SK-N-MC (cell line): ENCODE data around the gene TMEM119.
A peak's percentile ranks its signal among the peaks of the same experiment; 100 is the strongest.

Experiments used
- DNase-seq: peaks from one replicate; pipeline ENCODE4 v3.0.0-alpha.2; 2011; ENCODE audit warnings: low read depth, low spot score
- H3K27ac ChIP-seq: fragments of 200-600 bp; sonication (generic); 2 replicates; pipeline ENCODE4 v1.5.1; 2016; ENCODE audit warnings: mixed run types
- H3K36me3 ChIP-seq: fragments of 200-600 bp; sonication (generic); 2 replicates; pipeline ENCODE4 v1.6.1; 2017; ENCODE audit warnings: antibody characterized with exemption, low read length, mixed read lengths; ENCODE audit not compliant: insufficient read depth
- H3K4me3 ChIP-seq: fragments of 200-600 bp; sonication (generic); 2 replicates; pipeline ENCODE4 v1.5.1; 2016
- H3K9ac ChIP-seq: fragments of 200-600 bp; sonication (generic); 2 replicates; pipeline ENCODE4 v1.8.0; 2017; ENCODE audit warnings: mixed run types, mixed read lengths; ENCODE audit not compliant: insufficient read length
- H3K9me3 ChIP-seq: fragments of 200-600 bp; sonication (generic); 2 replicates; pipeline ENCODE4 v1.6.1; 2017; ENCODE audit warnings: low read depth, mild to moderate bottlenecking, antibody characterized with exemption, low read length, moderate library complexity, mixed read lengths
- EZH2 ChIP-seq: fragments of 200-600 bp; sonication (generic); IDR thresholded peaks from one replicate; pipeline ENCODE4 v1.6.1; 2017; ENCODE audit warnings: antibody characterized with exemption
- FOXP2 ChIP-seq: optimal IDR thresholded peaks from 2 replicates; pipeline ENCODE3; 2011; ENCODE audit warnings: mild to moderate bottlenecking, moderate library complexity; ENCODE audit not compliant: insufficient read depth; ENCODE audit errors: extremely low read length, control extremely low read depth
- POLR2AphosphoS5 ChIP-seq: IDR thresholded peaks from 2 replicates; pipeline ENCODE4 v1.6.1; 2012; ENCODE audit warnings: mild to moderate bottlenecking, low read depth, low read length, borderline replicate concordance

The TMEM119 gene

GRCh38 chr12:108573317-108573716 lies 24.6 kb downstream of the TMEM119 start:
- Histone ChIP-seq H3K9me3 (no peaks in the 10 kb centered on the region), H3K4me3 (no peak overlapping the region), H3K36me3 (peaks cover 13% of the 10 kb centered on the region), H3K9ac (no peak overlapping the region), H3K27ac (no peak overlapping the region)
- TF ChIP-seq EZH2 (no peak), FOXP2 (no peak), POLR2AphosphoS5 (no peak)
- no peak for DNase-seq

GRCh38 chr12:108572166-108572790 lies 25.6 kb downstream of the TMEM119 start:
- Histone ChIP-seq H3K27ac (no peak overlapping the region), H3K9me3 (no peaks in the 10 kb centered on the region), H3K36me3 (peaks cover 23% of the 10 kb centered on the region), H3K4me3 (no peak overlapping the region), H3K9ac (no peak overlapping the region)
- TF ChIP-seq FOXP2 = no peak
- TF ChIP-seq POLR2AphosphoS5 = no peak
- no peak for TF ChIP-seq EZH2
- DNase-seq = no peak

- TF ChIP-seq EZH2 = no peak
- TF ChIP-seq POLR2AphosphoS5 = no peak
- no peak for TF ChIP-seq FOXP2
- Histone ChIP-seq H3K27ac (no peak overlapping the region), H3K9ac (no peak overlapping the region), H3K9me3 (no peaks in the 10 kb centered on the region), H3K36me3 (peaks cover 29% of the 10 kb centered on the region), H3K4me3 (no peak overlapping the region)
- no peak for DNase-seq
Measured at GRCh38 chr12:108571609-108572165, 26.2 kb downstream of the TMEM119 start.

GRCh38 chr12:108570743-108571608 lies 26.9 kb downstream of the TMEM119 start:
- peaks cover 36% of the 10 kb centered on the region for H3K36me3 ChIP-seq
- H3K4me3 ChIP-seq = no peak overlapping the region
- no peak for DNase-seq
- no peak overlapping the region for H3K9ac ChIP-seq
- TF ChIP-seq EZH2 = no peak
- no peak for TF ChIP-seq FOXP2
- no peak for TF ChIP-seq POLR2AphosphoS5
- H3K9me3 ChIP-seq = no peaks in the 10 kb centered on the region
- H3K27ac ChIP-seq = no peak overlapping the region

GRCh38 chr12:108568338-108569154 lies 29.3 kb downstream of the TMEM119 start:
- TF ChIP-seq POLR2AphosphoS5 = no peak
- TF ChIP-seq FOXP2 = no peak
- no peak for TF ChIP-seq EZH2
- Histone ChIP-seq H3K27ac (peak overlapping the region; percentile 65), H3K4me3 (no peak overlapping the region), H3K36me3 (peaks cover 59% of the 10 kb centered on the region), H3K9me3 (no peaks in the 10 kb centered on the region), H3K9ac (no peak overlapping the region)
- no peak for DNase-seq

GRCh38 chr12:108567406-108568337 lies 30.2 kb downstream of the TMEM119 start:
- no peak overlapping the region for H3K9ac ChIP-seq
- peaks cover 59% of the 10 kb centered on the region for H3K36me3 ChIP-seq
- peak overlapping the region; percentile 65 for H3K27ac ChIP-seq
- TF ChIP-seq EZH2 (no peak), POLR2AphosphoS5 (no peak), FOXP2 (no peak)
- no peak for DNase-seq
- H3K4me3 ChIP-seq = no peak overlapping the region
- no peaks in the 10 kb centered on the region for H3K9me3 ChIP-seq

GRCh38 chr12:108566452-108566851 lies 31.4 kb downstream of the TMEM119 start:
- Histone ChIP-seq H3K27ac (peak overlapping the region; percentile 65), H3K36me3 (peaks cover 59% of the 10 kb centered on the region), H3K4me3 (no peak overlapping the region), H3K9ac (peak overlapping the region; percentile 37), H3K9me3 (no peaks in the 10 kb centered on the region)
- TF ChIP-seq EZH2 = no peak
- no peak for TF ChIP-seq POLR2AphosphoS5
- TF ChIP-seq FOXP2 = no peak
- DNase-seq = no peak
